SK-N-SH treated with all-trans-retinoic acid at 6 μM for 48 hours (cell line): ENCODE measurements around the gene PPIH.

Source experiments
- CSDC2 ChIP-seq: fragments of 250-450 bp; sonication (Bioruptor Pico); IDR thresholded peaks from 2 replicates; pipeline ENCODE4 v1.5.0; 2020; ENCODE audit warnings: mild to moderate bottlenecking, moderate library complexity
- PATZ1 ChIP-seq: fragments of 250-450 bp; sonication (Bioruptor Pico); IDR thresholded peaks from 2 replicates; pipeline ENCODE4 v1.8.0; 2020; ENCODE audit warnings: mild to moderate bottlenecking, moderate library complexity, borderline replicate concordance
- PPARA ChIP-seq: fragments of 250-450 bp; sonication (Bioruptor Pico); IDR thresholded peaks from 2 replicates; pipeline ENCODE4 v1.5.0; 2020; ENCODE audit warnings: mild to moderate bottlenecking, borderline replicate concordance
- TCF4 ChIP-seq: fragments of 250-450 bp; sonication (Bioruptor Pico); IDR thresholded peaks from 2 replicates; pipeline ENCODE4 v1.8.0; 2021; ENCODE audit warnings: mild to moderate bottlenecking, moderate library complexity, borderline replicate concordance
- ZC3H10 ChIP-seq: fragments of 250-450 bp; sonication (Bioruptor Pico); IDR thresholded peaks from 2 replicates; pipeline ENCODE4 v1.5.1; 2021; ENCODE audit warnings: mild to moderate bottlenecking, moderate library complexity
- ZNF565 ChIP-seq: fragments of 450-650 bp; formaldehyde crosslinking; conservative IDR thresholded peaks from 2 replicates; pipeline ENCODE4 v1.5.0; 2020; ENCODE audit warnings: low read depth, mild to moderate bottlenecking, moderate library complexity

DNA sequence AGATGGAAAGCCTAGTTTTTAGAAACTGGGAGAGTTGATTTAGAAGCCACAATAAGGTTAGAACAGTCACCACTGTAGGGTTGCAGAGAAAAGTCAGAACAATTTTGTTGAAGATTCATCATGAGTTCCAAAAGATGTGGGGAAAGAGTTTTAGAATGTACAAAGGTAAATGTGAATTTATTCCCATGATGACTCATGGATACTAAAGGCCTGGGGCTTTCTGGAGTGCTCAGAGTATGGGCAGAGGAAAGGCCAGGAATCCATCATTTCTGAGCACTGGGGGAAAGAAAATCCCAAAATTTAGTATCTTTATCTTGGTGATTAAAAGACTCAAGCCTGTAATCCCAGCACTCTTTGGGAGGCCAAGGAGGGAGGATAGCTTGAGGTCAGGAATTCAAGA, 41.8 kb downstream of the PPIH start:
- TF ChIP-seq ZC3H10, result no peak
- TF ChIP-seq TCF4, result no peak
- TF ChIP-seq PPARA, result no peak
- no peak for TF ChIP-seq CSDC2 (CRISPR knock-in tag)
- no peak for TF ChIP-seq ZNF565 (CRISPR knock-in tag)
- TF ChIP-seq PATZ1 (CRISPR knock-in tag), result no peak
